C4-2B (cell line): ENCODE data around the gene PNPLA7.
"Not testable (repeated sequence)": the region's sequence is repeated elsewhere in the genome, so short reads cannot be mapped to it uniquely, and the experiment has no call there.

Experiments used
- H3K27ac ChIP-seq: fragments of 450-650 bp; 2 replicates; pipeline ENCODE4 v1.5.1; 2017
- ZFX ChIP-seq: fragments of 450-650 bp; IDR thresholded peaks from 2 replicates; pipeline ENCODE4 v1.6.1; 2017
- TF ChIP-seq, protein P1 (sequence below): fragments of 450-650 bp; conservative IDR thresholded peaks from 2 replicates; pipeline ENCODE4 v1.5.1; 2017; ENCODE audit warnings: mild to moderate bottlenecking

The PNPLA7 gene

DNA sequence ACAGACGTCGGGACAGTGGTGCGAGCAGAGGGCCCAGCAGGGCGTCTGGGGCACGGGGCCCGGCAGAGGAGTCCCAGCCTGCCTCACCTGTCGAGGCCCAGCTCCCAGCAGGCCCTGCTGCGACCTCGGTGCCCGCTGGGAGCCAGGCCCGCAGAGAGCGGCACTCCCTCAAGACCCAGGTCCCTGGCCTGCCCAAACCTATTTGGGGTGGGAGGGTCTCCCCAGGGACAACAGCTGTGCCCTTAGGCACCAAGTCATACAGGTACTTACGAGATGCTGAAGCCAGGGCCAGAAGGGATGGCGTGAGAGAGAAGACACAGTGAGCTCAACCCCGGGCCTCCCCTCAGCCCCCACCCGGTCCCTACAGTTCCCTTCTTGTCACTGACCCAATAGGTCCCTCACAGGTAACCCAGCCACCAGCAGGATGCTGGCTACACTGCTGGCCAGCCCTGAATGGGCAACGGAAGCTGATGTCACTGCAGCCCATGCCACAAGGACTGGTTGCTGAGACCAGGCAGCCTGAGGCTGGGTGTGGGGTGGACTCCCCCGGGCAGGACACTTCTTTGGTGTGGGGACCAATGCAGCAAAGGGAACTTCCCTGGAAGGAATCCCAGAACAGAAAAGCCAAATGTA, 94.7 kb downstream of the PNPLA7 start:
- peak overlapping the region; percentile 18 for H3K27ac ChIP-seq
- TF ChIP-seq ZFX: no peak

DNA sequence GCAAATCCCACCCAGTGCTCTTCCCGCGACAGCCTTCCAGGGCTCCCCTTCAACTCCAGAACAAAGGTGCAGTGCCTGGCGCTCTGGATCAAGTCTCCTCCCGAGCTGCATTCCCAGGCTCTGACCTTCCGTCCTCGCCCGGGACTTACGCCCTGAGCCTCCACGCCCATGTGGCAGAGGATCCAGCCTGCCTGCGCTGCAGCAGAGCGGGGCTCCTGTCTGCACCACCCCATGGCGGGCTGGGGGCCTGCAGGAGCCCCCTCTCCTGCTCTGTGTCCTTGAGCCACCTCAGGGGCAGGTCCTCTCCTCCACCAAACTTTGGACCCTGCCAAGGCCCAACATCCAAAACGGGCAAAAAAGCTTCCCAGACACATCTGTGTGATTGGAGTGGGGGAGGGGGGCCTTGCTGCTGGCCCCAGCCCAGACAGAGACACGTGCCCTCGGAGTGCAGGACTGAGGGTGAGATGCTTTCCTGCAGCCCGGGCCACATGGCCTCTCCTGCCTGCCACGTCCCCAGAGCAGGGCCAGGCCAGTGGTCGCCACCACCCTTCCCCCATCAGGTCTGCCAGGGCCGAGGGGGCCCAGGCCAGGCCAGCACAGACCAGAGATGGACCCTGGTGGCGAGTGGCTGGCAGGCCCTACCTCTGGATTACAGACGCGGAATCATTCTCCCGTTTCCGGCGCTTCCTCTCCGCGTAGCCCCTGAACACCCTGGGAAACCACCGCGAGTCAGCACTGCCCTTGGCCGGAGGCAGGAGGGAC, 95.4 kb downstream of the PNPLA7 start:
- H3K27ac ChIP-seq: peak overlapping the region; percentile 18
- TF ChIP-seq, protein P1, sequence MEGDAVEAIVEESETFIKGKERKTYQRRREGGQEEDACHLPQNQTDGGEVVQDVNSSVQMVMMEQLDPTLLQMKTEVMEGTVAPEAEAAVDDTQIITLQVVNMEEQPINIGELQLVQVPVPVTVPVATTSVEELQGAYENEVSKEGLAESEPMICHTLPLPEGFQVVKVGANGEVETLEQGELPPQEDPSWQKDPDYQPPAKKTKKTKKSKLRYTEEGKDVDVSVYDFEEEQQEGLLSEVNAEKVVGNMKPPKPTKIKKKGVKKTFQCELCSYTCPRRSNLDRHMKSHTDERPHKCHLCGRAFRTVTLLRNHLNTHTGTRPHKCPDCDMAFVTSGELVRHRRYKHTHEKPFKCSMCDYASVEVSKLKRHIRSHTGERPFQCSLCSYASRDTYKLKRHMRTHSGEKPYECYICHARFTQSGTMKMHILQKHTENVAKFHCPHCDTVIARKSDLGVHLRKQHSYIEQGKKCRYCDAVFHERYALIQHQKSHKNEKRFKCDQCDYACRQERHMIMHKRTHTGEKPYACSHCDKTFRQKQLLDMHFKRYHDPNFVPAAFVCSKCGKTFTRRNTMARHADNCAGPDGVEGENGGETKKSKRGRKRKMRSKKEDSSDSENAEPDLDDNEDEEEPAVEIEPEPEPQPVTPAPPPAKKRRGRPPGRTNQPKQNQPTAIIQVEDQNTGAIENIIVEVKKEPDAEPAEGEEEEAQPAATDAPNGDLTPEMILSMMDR: no peak
- no peak for TF ChIP-seq ZFX

DNA sequence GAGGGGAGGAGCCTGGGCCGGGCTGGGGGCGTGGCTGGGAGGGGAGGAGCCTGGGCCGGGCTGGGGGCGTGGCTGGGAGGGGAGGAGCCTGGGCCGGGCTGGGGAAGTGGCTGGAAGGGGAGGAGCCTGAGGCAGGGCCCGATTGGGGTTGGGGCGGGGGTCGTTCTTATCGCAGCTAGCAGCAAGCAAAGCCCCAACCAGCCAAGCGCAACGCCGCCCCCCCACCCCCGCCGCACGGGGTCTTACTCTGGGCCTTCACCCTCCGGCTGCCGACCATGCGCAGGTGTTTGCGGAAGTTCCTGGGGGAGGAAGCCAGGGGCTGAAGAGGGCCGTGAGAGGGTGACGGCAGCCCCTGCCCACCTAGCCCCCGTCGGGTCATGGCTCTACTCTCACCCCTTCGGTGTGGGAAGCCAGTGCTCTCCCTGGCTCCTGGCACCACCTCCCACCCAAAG, 96.0 kb downstream of the PNPLA7 start:
- H3K27ac ChIP-seq: peak overlapping the region; percentile 18

DNA sequence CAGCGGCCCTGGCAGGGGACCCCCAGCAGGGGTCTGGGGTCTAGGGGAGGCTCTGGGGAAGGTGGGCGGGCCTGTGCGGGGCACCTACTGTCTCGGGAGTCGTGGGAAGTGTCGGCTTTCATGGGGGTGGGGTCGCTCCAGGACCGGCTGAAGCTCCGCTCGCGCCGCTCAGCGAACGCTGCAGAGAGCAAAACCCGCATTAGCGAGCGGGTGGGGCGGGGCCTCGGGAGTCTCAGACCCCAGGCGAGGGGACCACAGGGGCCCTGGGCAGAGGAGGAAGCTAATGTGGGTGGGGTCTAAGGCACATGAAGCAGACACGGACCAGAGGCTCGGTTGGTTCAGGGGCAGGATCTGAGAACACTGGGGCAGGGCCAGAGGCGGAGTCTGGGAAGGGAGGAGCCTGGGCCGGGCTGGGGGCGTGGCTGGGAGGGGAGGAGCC, 96.5 kb downstream of the PNPLA7 start:
- no peak for TF ChIP-seq ZFX
- TF ChIP-seq, protein P1: no peak
- H3K27ac ChIP-seq: peak overlapping the region; percentile 18; the same call in 1 of the 2 replicates

More for the DNA sequence above, 96.0 kb downstream of the PNPLA7 start:
- TF ChIP-seq, protein P1: no peak
- TF ChIP-seq ZFX: no peak

DNA sequence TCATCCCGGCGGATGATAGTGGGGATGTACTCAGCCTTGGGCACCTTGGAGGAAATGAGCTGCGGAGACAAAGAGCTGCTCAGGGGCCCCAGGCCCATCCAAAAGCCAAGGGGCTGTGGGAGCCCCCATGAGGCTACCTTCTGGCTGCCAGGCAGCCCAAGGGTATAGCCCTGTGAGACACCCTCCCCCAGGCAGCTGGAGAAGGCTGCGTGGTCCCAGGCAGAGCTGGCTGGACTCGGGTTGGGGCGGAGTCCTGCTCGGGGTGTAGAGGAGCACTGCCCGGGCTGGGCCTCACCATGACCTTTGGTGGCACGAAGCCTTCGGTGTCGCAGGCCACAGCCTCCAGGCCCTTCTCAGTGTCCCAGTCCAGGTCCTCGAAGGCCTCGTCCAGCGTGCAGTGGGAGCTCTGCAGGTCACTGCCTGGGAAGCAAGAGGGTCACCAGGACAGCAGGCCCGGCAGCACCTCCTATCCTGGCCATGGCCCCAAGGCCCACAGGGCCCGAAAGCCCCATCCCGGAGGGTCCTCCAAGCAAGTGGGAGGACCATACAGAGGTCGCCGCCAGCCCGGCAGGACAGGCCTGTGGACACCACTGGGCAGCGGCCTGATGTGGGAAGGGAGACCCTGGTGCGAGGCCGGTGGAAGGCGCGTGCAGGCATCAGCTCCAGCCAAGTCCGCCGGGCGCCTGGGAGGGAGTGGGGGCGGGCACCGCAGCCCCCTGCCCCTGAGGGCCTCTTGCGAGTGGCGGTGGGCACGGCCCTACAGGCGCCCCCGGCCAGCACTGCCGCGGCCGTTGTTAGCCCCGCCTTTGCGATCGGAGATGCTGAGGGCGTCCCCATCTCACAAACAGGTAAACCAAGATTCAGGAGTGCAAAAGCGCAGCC, 97.2 kb downstream of the PNPLA7 start:
- no peak for TF ChIP-seq ZFX
- TF ChIP-seq, protein P1: no peak
- H3K27ac ChIP-seq: peak overlapping the region; percentile 18; the same call in 1 of the 2 replicates

DNA sequence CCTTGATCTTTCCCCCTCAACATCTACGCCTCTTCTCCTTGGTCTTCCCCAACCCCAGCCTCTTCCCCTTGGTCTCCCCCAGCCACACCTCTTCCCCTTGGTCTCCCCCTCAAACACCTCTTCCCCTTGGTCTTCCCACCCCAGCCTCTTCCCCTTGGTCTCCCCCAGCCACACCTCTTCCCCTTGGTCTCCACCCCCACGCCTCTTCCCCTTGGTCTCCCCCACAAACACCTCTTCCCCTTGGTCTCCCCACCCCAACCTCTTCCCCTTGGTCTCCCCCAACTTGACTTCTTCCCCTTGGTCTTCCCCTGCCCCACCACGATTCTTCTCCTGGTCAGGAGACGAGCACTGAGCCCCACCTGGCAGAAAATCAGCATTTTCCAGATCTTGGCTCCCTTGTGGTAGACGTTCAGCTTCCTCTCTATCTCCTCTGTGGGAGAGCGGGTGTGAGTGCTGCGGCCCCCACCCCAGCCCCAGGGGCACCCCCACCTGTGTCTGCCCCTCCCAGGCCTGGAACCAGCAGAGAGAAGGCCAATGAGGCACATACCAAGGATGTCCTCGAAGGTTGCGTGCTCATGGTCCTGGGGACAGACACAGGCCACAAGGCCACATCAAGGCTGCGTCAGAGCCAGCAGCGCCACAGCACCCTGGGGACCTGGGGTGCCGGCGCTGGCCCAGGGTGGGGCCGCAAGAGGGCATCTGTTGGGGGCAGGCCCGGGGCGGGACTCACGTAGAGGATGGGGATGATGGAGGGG, 98.0 kb downstream of the PNPLA7 start:
- H3K27ac ChIP-seq: no peak overlapping the region
- TF ChIP-seq, protein P1: no peak
- no peak for TF ChIP-seq ZFX

DNA sequence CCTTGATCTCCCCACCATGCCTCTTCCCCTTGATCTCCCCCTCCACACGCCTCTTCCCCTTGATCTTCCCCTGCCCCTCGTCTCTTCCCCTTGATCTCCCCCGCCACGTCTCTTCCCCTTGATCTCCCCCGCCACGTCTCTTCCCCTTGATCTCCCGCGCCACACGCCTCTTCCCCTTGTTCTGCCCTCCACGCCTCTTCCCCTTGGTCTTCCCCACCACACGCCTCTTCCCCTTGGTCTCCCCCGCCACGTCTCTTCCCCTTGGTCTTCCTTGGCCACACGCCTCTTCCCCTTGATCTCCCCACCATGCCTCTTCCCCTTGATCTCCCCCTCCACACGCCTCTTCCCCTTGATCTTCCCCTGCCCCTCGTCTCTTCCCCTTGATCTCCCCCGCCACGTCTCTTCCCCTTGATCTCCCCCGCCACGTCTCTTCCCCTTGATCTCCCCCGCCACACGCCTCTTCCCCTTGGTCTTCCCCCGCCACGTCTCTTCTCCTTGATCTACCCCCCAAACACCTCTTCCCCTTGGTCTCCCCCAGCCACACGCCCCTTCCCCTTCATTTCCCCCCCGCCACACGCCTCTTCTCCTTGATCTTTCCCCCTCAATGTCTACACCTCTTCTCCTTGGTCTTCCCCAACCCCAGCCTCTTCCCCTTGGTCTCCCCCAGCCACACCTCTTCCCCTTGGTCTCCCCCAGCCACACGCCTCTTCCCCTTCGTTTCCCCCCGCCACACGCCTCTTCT, 98.8 kb downstream of the PNPLA7 start:
- not testable (repeated sequence) for H3K27ac ChIP-seq

DNA sequence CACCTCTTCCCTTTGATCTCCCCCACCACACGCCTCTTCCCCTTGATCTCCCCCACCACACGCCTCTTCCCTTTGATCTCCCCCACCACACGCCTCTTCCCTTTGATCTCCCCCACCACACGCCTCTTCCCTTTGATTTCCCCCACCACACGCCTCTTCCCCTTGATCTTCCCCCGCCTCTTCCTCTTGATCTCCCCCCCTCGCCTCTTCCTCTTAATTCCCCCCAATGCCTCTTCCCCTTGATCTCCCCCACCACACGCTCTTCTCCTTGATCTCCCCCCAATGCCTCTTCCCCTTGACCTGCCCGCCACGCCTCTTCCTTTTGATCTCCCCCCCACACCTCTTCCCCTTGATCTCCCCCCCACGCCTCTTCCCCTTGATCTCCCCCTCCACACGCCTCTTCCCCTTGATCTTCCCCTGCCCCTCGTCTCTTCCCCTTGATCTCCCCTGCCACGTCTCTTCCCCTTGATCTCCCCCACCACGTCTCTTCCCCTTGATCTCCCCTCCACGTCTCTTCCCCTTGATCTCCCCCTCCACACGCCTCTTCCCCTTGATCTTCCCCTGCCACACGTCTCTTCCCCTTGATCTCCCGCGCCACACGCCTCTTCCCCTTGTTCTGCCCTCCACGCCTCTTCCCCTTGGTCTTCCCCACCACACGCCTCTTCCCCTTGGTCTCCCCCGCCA, 99.5 kb downstream of the PNPLA7 start:
- H3K27ac ChIP-seq: not testable (repeated sequence)
